OCI-LY3 (cell line): ENCODE results near the gene FANCG.

Experiments
- EZH2phosphoT487 ChIP-seq: fragments of 200-600 bp; shearing (Covaris generic); IDR thresholded peaks from 2 replicates; pipeline ENCODE4 v1.6.1; 2018; ENCODE audit warnings: antibody characterized with exemption, mixed run types, low read depth
- TF ChIP-seq, protein P1 (sequence below): fragments of 200-600, 300-600 bp; sonication (generic); IDR thresholded peaks from 2 replicates; pipeline ENCODE4 v1.5.1; 2014; ENCODE audit warnings: antibody characterized with exemption, low read length, low read depth

DNA sequence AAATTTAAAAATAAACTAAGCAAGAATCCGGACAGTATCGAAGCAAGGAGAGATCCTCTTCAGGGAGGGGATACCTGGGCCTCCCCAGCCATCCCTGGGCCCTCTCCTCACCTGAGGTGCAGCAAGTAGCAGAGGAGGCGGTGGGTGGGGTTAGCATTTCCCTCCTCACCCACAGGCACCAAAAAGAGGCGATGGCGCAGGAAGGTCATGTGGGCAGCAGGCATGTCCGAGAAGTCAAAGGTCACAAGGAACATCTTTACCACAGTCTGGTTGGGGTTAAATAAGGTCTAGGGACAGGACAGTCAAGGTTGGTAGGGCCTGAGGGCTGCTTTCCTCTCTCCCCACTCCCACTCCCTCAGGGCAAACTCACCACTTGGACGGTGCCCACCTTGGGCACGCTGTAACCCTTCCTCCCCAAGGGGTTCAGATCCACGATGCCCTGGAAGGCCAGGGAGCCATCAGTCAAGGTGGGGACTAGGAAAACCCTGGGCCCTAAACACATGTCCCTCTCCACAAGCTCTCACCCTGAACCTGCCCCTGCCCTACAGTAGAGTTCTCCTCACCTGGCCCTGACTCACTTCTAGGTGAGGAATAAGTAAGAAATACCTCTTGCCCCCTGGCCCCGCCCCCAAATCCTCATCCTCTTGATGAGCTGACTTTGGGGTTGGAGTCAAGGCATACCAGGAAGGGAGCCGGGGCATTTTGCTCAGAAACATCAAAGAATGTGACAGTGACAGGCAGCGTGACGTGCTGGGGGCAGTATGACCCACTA is 26.0 kb upstream of the FANCG start:
- TF ChIP-seq, protein P1, sequence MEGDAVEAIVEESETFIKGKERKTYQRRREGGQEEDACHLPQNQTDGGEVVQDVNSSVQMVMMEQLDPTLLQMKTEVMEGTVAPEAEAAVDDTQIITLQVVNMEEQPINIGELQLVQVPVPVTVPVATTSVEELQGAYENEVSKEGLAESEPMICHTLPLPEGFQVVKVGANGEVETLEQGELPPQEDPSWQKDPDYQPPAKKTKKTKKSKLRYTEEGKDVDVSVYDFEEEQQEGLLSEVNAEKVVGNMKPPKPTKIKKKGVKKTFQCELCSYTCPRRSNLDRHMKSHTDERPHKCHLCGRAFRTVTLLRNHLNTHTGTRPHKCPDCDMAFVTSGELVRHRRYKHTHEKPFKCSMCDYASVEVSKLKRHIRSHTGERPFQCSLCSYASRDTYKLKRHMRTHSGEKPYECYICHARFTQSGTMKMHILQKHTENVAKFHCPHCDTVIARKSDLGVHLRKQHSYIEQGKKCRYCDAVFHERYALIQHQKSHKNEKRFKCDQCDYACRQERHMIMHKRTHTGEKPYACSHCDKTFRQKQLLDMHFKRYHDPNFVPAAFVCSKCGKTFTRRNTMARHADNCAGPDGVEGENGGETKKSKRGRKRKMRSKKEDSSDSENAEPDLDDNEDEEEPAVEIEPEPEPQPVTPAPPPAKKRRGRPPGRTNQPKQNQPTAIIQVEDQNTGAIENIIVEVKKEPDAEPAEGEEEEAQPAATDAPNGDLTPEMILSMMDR = no peak
- no peak for TF ChIP-seq EZH2phosphoT487
